Spleen (tissue), 7 donors: Measurements from ENCODE around the gene RAD51B.

Experiments used
- POLR2A ChIP-seq, 3 donors: fragments of 450-650 bp; IDR thresholded peaks; one replicate each; pipeline ENCODE4 v1.5.1; 2017; ENCODE audit warnings: antibody characterized with exemption in 3 of 3, mild to moderate bottlenecking in 1 of 3
- POLR2AphosphoS5 ChIP-seq, 3 donors: sonication (generic); formaldehyde crosslinking; IDR thresholded peaks; one replicate each; pipeline ENCODE4 v1.5.1; 2017; ENCODE audit warnings: antibody characterized with exemption in 3 of 3
- TF ChIP-seq, protein P1 (sequence below), 11 experiments: fragments of 200-600 bp in 7 of 11; fragments of 450-650 bp in 4 of 11; sonication (generic) in 4 of 11; IDR thresholded peaks in 8 of 11; conservative IDR thresholded peaks in 3 of 11; 1 replicate in 7 of 11; 2 replicates in 4 of 11; pipeline versions ENCODE4 v1.4.0 to v1.8.0; 2016 to 2021; ENCODE audit warnings: antibody characterized with exemption in 11 of 11, inconsistent platforms in 4 of 11, mild to moderate bottlenecking in 1 of 11
- donor health status: DM: no; HTN: no; CAD: no; lungs with moderate emphysema.
- donor health status: DM: no; HTN: no; CAD: no.
- donor health status: DM: no; HTN: no; CAD: no.

DNA sequence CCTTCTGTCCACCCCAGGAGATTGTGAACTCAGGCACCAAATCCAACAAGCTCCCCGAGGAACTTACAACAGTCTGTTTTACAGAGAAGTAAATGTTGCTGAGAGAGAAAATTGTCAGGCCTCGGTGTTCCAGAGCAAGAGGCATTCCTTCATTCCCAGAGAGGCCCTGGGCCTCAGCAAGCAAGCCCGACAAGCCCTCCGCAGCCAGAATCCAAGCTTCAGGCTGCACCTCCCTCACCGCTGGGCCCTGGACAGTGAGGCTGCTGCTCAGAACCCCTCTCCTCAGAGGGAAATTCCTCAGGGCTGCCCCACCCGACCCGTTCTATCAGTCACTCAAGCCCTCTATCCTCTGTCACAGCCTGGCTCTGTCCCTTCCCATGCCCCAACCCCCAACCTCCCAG lies 916.9 kb downstream of the RAD51B start:
- TF ChIP-seq POLR2A (IDR thresholded peaks at IDR 0.05) (no peak), POLR2AphosphoS5 (IDR thresholded peaks at IDR 0.05) (no peak)
- TF ChIP-seq, protein P1, sequence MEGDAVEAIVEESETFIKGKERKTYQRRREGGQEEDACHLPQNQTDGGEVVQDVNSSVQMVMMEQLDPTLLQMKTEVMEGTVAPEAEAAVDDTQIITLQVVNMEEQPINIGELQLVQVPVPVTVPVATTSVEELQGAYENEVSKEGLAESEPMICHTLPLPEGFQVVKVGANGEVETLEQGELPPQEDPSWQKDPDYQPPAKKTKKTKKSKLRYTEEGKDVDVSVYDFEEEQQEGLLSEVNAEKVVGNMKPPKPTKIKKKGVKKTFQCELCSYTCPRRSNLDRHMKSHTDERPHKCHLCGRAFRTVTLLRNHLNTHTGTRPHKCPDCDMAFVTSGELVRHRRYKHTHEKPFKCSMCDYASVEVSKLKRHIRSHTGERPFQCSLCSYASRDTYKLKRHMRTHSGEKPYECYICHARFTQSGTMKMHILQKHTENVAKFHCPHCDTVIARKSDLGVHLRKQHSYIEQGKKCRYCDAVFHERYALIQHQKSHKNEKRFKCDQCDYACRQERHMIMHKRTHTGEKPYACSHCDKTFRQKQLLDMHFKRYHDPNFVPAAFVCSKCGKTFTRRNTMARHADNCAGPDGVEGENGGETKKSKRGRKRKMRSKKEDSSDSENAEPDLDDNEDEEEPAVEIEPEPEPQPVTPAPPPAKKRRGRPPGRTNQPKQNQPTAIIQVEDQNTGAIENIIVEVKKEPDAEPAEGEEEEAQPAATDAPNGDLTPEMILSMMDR (IDR thresholded peaks at IDR 0.05 in 8 of 11, conservative IDR thresholded peaks at IDR 0.05 in 3 of 11) = no peak
